HEK293 (cell line): ENCODE data around the gene COL6A2.

ENCODE experiments used
- CTCF ChIA-PET: fragments of 350-600 bp; formaldehyde crosslinking; extraction: SDS; loops from one replicate; lab custom pipeline; 2021; ENCODE audit warnings: antibody characterized with exemption; lab: Yijun Ruan, JAX
- POLR2A ChIA-PET: fragments of 300-600 bp; formaldehyde crosslinking; extraction: SDS; loops from one replicate; lab custom pipeline; 2020; ENCODE audit warnings: antibody characterized with exemption, inconsistent platforms; lab: Yijun Ruan, JAX
- H3K27ac ChIP-seq: fragments of 200-500 bp; sonication (Bioruptor generic); 2 replicates; pipeline ENCODE4 v1.5.1; 2014; ENCODE audit warnings: low read depth, low read length, control low read depth, inconsistent platforms; ENCODE audit errors: extremely low read depth
- H3K36me3 ChIP-seq, 2 experiments: fragments of 200-500 bp in 1 of 2; sonication (Bioruptor generic) in 1 of 2; 1 replicate in 1 of 2; 2 replicates in 1 of 2; pipeline ENCODE4 v1.5.1; 2014 to 2017; ENCODE audit warnings: inconsistent platforms in 2 of 2, low read length in 2 of 2; ENCODE audit not compliant: control insufficient read depth in 2 of 2, insufficient read depth in 1 of 2
- H3K4me1 ChIP-seq: fragments of 200-500 bp; sonication (Bioruptor generic); 2 replicates; pipeline ENCODE4 v1.5.1; 2014; ENCODE audit warnings: mild to moderate bottlenecking, low read length, inconsistent platforms; ENCODE audit not compliant: control insufficient read depth, insufficient read depth
- H3K4me3 ChIP-seq: 2 replicates; pipeline ENCODE4 v1.5.1; 2011; ENCODE audit warnings: low read depth, mild to moderate bottlenecking, control low read depth, low read length, moderate library complexity
- H3K9me3 ChIP-seq: fragments of 200-500 bp; sonication (Bioruptor generic); 2 replicates; pipeline ENCODE4 v1.5.1; 2014; ENCODE audit warnings: low read depth, low read length, inconsistent platforms; ENCODE audit not compliant: control insufficient read depth, insufficient read depth
- BCL11A ChIP-seq: fragments of 450-650 bp; formaldehyde crosslinking; IDR thresholded peaks from 2 replicates; pipeline ENCODE4 v1.5.1; 2016; ENCODE audit warnings: low read depth, missing biosample characterization, missing genetic modification characterization
- GLI4 ChIP-seq: fragments of 450-650 bp; formaldehyde crosslinking; IDR thresholded peaks from 2 replicates; pipeline ENCODE4 v1.5.1; 2016; ENCODE audit warnings: missing biosample characterization, missing genetic modification characterization
- GLIS1 ChIP-seq: fragments of 450-650 bp; formaldehyde crosslinking; IDR thresholded peaks from 2 replicates; pipeline ENCODE4 v1.5.1; 2016; ENCODE audit warnings: missing biosample characterization, missing genetic modification characterization
- KLF1 ChIP-seq: fragments of 450-650 bp; formaldehyde crosslinking; IDR thresholded peaks from 2 replicates; pipeline ENCODE4 v1.5.1; 2016; ENCODE audit warnings: missing biosample characterization, missing genetic modification characterization
- SCRT2 ChIP-seq: fragments of 450-650 bp; formaldehyde crosslinking; IDR thresholded peaks from 2 replicates; pipeline ENCODE4 v1.5.1; 2016; ENCODE audit warnings: missing biosample characterization, missing genetic modification characterization
- SETDB1 ChIP-seq: IDR thresholded peaks from one replicate; pipeline ENCODE4 v1.6.1; 2017; ENCODE audit warnings: mild to moderate bottlenecking, low read length, moderate library complexity, mixed read lengths; ENCODE audit not compliant: insufficient read length
- SP7 ChIP-seq: fragments of 450-650 bp; formaldehyde crosslinking; IDR thresholded peaks from 2 replicates; pipeline ENCODE4 v1.5.1; 2016; ENCODE audit warnings: missing biosample characterization, missing genetic modification characterization
- ZIC2 ChIP-seq: fragments of 450-650 bp; formaldehyde crosslinking; IDR thresholded peaks from 2 replicates; pipeline ENCODE4 v1.5.1; 2016; ENCODE audit warnings: missing biosample characterization, missing genetic modification characterization
- ZNF132 ChIP-seq: fragments of 450-650 bp; formaldehyde crosslinking; IDR thresholded peaks from 2 replicates; pipeline ENCODE4 v1.5.1; 2017; ENCODE audit warnings: missing biosample characterization, missing genetic modification characterization, borderline replicate concordance
- ZNF146 ChIP-seq: fragments of 450-650 bp; formaldehyde crosslinking; IDR thresholded peaks from 2 replicates; pipeline ENCODE4 v1.5.1; 2016; ENCODE audit warnings: missing biosample characterization, missing genetic modification characterization
- ZNF157 ChIP-seq: fragments of 450-650 bp; formaldehyde crosslinking; IDR thresholded peaks from 2 replicates; pipeline ENCODE4 v1.5.1; 2016; ENCODE audit warnings: missing biosample characterization, missing genetic modification characterization
- ZNF18 ChIP-seq: fragments of 450-650 bp; formaldehyde crosslinking; IDR thresholded peaks from 2 replicates; pipeline ENCODE4 v1.5.1; 2016; ENCODE audit warnings: missing biosample characterization, missing genetic modification characterization
- ZNF26 ChIP-seq: fragments of 450-650 bp; formaldehyde crosslinking; IDR thresholded peaks from 2 replicates; pipeline ENCODE4 v1.5.1; 2016; ENCODE audit warnings: missing biosample characterization, missing genetic modification characterization
- ZNF274 ChIP-seq, 2 experiments: fragments of 200-500 bp in 1 of 2; fragments of 450-650 bp in 1 of 2; sonication (Bioruptor generic) in 1 of 2; formaldehyde crosslinking in 1 of 2; IDR thresholded peaks; 2 replicates each; pipeline versions ENCODE4 v1.5.1 to v1.6.1; 2014 to 2016; ENCODE audit warnings: borderline replicate concordance in 1 of 2, inconsistent platforms in 1 of 2, low read length in 1 of 2, missing biosample characterization in 1 of 2, missing genetic modification characterization in 1 of 2
- ZNF280D ChIP-seq: fragments of 450-650 bp; formaldehyde crosslinking; IDR thresholded peaks from 2 replicates; pipeline ENCODE4 v1.5.1; 2016; ENCODE audit warnings: missing biosample characterization, missing genetic modification characterization
- ZNF37A ChIP-seq: fragments of 450-650 bp; IDR thresholded peaks from 2 replicates; pipeline ENCODE4 v1.5.1; 2018; ENCODE audit warnings: missing biosample characterization, missing genetic modification characterization
- ZNF488 ChIP-seq: fragments of 450-650 bp; formaldehyde crosslinking; IDR thresholded peaks from 2 replicates; pipeline ENCODE4 v1.5.1; 2016; ENCODE audit warnings: missing biosample characterization, missing genetic modification characterization
- ZNF501 ChIP-seq: fragments of 450-650 bp; formaldehyde crosslinking; IDR thresholded peaks from 2 replicates; pipeline ENCODE4 v1.5.1; 2016; ENCODE audit warnings: missing biosample characterization, missing genetic modification characterization
- ZNF704 ChIP-seq: fragments of 450-650 bp; formaldehyde crosslinking; IDR thresholded peaks from 2 replicates; pipeline ENCODE4 v1.5.1; 2016; ENCODE audit warnings: missing biosample characterization, missing genetic modification characterization
- ZNF76 ChIP-seq: fragments of 450-650 bp; formaldehyde crosslinking; IDR thresholded peaks from 2 replicates; pipeline ENCODE4; 2016; ENCODE audit warnings: low read depth, missing biosample characterization, missing genetic modification characterization, borderline replicate concordance
- ZNF768 ChIP-seq: fragments of 450-650 bp; formaldehyde crosslinking; IDR thresholded peaks from 2 replicates; pipeline ENCODE4 v1.5.1; 2018; ENCODE audit warnings: missing biosample characterization, mild to moderate bottlenecking, missing genetic modification characterization
- ZNF785 ChIP-seq: fragments of 450-650 bp; formaldehyde crosslinking; IDR thresholded peaks from 2 replicates; pipeline ENCODE4 v1.5.1; 2016; ENCODE audit warnings: missing biosample characterization, missing genetic modification characterization
- ZNF837 ChIP-seq: fragments of 450-650 bp; formaldehyde crosslinking; IDR thresholded peaks from 2 replicates; pipeline ENCODE4 v1.5.1; 2016; ENCODE audit warnings: missing biosample characterization, missing genetic modification characterization

The COL6A2 gene

GRCh38 chr21:46109313-46110221 lies 11.7 kb downstream of the COL6A2 start (continued):
- TF ChIP-seq GLIS1 (no peak), ZNF18 (tag by site-specific recombination) (no peak), ZNF280D (tag by site-specific recombination) (no peak)
- TF ChIP-seq, all 188 proteins: peak for 0

GRCh38 chr21:46110499-46111192 lies 12.7 kb downstream of the COL6A2 start:
- TF ChIP-seq ZNF501 (tag by site-specific recombination) (no peak), BCL11A (tag by site-specific recombination) (no peak), GLI4 (tag by site-specific recombination) (no peak), SETDB1 (no peak), ZNF768 (tag by site-specific recombination) (no peak), GLIS1 (0 out of 2 replicates have a peak, but pooled peaks have one; percentile 29), ZNF76 (tag by site-specific recombination) (no peak), ZNF146 (tag by site-specific recombination) (no peak), ZNF488 (no peak), ZIC2 (tag by site-specific recombination) (0 out of 2 replicates have a peak, but pooled peaks have one; percentile 19), ZNF37A (no peak)
- TF ChIP-seq, all 188 proteins: peak for 2
- CTCF ChIA-PET, result no interaction called here

GRCh38 chr21:46111193-46111571 lies 13.3 kb downstream of the COL6A2 start:
- no peaks in the 10 kb centered on the region for H3K9me3 ChIP-seq
- ChIA-PET POLR2A (no interaction called here), CTCF (no interaction called here)
- H3K36me3 ChIP-seq, result peaks cover 0 to 41% of the 10 kb centered on the region in 2 experiments
- H3K27ac ChIP-seq, result no peak overlapping the region
- no peak overlapping the region for H3K4me3 ChIP-seq
- H3K4me1 ChIP-seq, result no peaks in the 10 kb centered on the region
- TF ChIP-seq ZNF26, result no peak
- no peak for TF ChIP-seq KLF1 (tag by site-specific recombination)
- TF ChIP-seq ZNF132 (tag by site-specific recombination), result no peak
- TF ChIP-seq ZNF157 (tag by site-specific recombination), result no peak
- no peak for TF ChIP-seq SP7 (tag by site-specific recombination)
- no peak for TF ChIP-seq ZNF704
- TF ChIP-seq ZNF837 (tag by site-specific recombination), result no peak
- TF ChIP-seq ZNF785 (tag by site-specific recombination), result no peak
- no peak for TF ChIP-seq SCRT2 (tag by site-specific recombination)
- TF ChIP-seq ZNF274 (IDR thresholded peaks at IDR 0.05; ENCODE audit: low read length), result no peak
- TF ChIP-seq ZNF274 (tag by site-specific recombination; IDR thresholded peaks at IDR 0.05; ENCODE audit: borderline replicate concordance), result no peak

More at GRCh38 chr21:46110499-46111192, 12.7 kb downstream of the COL6A2 start:
- Histone ChIP-seq H3K36me3 (peaks cover 0 to 35% of the 10 kb centered on the region in 2 experiments), H3K9me3 (no peaks in the 10 kb centered on the region), H3K4me3 (no peak overlapping the region), H3K4me1 (no peaks in the 10 kb centered on the region), H3K27ac (no peak overlapping the region)
- POLR2A ChIA-PET, result no interaction called here
